ENCODE data around the gene CLCA2.

Gene CLCA2

DNA sequence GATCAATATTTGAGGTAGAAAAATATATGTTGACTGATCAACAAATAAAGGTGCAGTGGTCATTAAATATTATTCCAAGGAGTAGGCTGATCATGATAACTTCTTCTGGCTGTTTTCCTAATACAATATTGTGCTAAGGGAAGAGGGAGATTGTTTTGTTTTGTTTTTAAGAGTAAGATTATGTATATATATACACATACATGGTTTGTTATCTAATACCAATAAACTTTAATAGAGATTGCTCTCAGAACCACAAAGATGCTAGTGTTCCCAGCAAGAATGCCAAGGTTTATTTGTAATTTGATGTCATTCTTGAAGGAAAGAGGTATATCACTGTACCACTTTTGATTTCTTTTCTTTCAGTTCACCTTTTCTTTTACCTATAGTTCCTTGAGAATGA lies 10.1 kb downstream of the CLCA2 start:
- DNase-seq, result no peak

DNA sequence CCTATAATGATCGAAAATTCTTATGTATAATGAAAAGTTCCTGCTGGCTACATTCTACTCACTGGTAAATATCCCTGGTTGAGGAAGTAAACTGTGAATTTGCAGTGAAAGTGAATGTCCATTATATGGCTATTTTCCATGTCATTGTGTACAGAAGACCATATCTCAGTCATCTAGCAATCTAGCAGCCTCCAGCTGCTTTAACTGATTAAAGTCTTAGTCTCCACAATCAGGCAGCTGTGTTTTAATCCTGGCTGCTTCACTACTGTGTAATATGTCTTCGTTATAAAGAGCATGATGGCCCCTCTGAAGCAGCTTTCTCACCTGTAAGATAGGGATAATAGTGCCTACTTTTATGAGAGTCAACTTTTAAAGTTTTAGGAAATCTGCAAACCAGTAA lies 11.4 kb downstream of the CLCA2 start:
- DNase-seq, result no peak

DNA sequence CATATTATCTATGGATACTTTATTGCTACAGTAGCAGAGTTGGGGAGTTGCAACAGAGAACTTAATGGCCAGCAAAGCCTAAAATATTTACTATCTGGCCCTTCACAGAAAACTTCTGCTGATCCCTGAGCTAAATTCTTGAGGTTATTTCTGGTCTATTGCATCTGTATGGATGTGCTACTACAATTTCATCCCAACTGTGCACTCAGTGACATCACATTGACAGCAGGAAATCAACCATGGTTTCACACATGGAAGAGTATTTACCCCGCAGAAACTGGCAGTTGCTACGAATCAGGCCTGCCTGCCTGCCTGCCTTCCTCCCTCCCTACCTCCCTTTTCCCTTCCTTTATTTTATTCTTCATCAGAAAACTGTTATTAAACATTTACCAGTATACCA lies 12.1 kb downstream of the CLCA2 start:
- DNase-seq, result no peak

DNA sequence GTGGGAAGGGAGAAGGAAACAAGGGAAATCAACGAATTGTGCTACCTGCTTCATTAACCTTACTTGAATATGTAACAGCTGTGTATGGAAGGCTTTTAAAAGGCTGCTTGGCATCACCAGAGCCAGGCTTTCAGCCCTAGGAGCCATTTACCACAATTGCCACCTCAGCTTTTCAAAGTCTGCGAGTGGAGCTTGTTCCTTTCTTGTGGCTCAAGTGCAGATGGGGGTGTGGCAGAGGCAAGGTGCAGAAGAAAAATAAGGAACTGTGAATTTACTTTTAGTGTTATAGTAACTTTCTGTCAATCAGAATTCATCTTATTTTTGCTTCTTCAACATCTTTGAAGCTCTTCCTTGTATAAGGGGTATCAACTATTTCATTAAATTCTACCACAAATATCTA lies 17.6 kb downstream of the CLCA2 start:
- no peak for DNase-seq

DNA sequence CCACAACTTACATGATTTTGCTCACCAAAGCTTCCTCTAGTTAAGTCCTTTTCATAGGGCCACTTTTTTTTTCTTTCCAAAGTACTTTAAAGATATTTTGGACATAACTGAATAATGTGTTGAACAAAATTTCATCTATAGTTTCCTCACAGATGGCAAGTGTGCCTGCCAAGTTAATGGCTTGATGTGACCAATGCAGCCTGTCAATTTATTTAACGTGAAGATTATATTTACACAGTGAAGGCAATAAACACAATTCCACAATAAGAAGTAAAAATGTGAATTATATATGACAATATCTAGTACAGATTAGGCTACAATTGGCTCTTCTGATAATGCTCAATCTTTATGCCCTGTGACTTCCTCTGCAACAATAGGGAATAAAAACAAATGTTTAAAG lies 18.0 kb downstream of the CLCA2 start:
- DNase-seq, result no peak

DNA sequence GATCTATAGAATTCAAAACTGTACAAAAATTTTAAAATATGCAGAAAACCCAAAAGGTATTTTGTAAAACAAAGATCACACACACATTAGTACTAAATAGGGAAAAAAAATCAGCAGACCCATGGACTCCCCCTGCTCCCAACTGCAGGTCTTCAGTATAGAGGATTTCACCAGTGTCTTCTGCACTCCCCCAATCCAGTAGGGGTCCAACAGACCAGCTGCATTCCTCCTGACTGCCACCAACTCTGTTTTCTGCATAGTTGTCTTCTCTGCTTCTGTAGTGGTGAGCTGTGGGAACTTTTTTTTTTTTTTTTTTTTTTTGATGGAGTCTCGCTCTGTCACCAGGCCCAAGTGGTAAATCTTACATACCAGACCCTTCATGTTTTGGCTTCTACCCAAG lies 21.9 kb downstream of the CLCA2 start:
- DNase-seq, result no peak

DNA sequence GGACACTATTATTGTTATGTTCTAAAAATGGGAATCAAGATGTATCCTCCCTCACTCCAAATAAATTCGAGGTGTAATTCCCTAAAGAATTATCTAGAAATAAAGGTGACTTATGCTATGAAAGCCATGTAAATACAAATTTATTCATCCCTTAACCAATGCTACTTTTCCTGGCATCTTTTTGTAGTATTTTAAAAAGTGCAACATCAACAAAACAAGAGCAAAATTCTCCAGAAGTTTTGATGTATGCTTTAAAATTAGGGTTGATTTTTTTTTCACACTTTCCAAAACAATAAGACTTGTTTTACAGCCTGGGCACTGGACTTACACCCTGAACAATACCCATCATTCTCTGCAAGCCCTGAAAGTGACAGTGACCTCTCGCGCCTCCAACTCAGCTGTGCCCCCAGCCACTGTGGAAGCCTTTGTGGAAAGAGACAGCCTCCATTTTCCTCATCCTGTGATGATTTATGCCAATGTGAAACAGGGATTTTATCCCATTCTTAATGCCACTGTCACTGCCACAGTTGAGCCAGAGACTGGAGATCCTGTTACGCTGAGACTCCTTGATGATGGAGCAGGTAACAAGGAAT lies 23.3 kb downstream of the CLCA2 start:
- DNase-seq, result no peak

DNA sequence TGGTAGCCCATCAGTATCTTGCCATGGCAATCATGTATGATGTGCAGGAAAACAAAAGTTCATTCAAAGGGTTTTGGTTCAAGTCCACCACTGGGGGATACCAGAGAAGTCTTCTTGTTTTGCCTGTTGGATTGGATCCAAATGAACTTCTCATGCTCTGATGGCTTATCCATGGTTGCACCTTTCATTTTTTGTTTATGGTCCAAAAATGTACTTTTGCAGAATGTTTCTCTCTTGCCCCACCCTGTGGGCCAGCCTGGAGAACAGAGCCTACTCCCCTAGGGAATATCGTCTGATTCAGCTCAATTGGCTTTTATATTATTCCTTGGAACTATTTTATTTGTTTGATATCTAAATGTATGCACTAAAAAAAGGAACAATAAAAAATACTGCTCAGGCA lies 24.7 kb downstream of the CLCA2 start:
- DNase-seq, result no peak

DNA sequence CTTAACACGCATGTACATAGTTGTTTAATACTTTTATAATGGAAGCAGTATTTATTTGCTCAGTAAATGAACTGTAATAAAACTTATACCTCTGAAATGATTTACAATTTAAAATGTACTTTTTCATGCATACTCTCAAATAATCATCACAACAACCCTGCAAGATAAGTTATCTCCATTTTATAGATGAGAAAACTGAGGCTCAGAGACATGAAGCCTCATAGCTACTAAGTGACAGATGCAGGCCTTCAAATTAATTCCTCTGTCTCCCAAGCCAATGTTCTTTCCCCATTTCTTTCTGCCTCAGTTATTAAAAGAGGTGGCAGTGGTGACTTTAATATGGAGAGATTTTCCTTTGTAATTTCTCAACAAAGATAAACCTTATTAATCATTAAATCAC lies 25.1 kb downstream of the CLCA2 start:
- DNase-seq, result no peak

DNA sequence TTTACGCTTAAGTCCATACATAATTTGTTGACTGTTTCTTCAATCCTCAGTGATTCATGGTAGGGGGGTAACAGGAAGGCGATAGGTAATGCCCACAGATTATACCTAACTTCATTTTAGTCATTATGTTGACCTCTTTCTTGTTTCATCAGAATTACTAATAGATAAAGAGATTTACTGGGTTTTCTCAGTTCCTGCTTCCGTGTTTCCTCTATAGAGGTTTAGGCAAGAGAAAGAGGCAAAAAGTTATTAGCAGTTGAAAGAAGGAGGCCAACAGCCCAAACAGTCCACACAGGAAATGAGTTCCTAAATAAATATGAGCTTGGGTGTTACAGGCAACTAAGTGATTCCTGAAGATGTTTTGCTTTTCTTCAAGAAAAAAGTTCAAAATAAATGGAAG lies 26.9 kb downstream of the CLCA2 start:
- no peak for DNase-seq

DNA sequence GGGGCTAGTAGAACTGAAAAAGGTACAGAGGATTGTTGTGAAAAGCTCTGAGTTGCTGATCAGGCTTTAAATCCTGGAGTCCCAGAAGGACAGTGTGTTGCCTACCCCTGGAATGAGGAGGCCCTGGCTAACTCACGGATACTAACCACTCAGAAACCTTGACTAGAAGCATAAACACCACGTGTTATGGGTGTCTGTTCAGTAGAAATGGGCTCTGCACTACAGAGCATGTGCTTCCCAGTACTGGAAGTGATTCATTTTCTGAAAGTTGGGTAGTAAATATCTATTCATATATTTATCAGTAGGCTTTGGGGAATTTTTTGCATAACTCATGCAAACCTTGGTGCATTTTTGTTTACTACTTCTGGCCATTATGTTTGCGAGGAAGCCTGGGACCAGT lies 29.7 kb downstream of the CLCA2 start:
- DNase-seq, result no peak

DNA sequence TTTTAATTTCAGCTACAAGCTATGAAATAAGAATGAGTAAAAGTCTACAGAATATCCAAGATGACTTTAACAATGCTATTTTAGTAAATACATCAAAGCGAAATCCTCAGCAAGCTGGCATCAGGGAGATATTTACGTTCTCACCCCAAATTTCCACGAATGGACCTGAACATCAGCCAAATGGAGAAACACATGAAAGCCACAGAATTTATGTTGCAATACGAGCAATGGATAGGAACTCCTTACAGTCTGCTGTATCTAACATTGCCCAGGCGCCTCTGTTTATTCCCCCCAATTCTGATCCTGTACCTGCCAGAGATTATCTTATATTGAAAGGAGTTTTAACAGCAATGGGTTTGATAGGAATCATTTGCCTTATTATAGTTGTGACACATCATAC lies 31.1 kb downstream of the CLCA2 start:
- DNase-seq, result no peak

DNA sequence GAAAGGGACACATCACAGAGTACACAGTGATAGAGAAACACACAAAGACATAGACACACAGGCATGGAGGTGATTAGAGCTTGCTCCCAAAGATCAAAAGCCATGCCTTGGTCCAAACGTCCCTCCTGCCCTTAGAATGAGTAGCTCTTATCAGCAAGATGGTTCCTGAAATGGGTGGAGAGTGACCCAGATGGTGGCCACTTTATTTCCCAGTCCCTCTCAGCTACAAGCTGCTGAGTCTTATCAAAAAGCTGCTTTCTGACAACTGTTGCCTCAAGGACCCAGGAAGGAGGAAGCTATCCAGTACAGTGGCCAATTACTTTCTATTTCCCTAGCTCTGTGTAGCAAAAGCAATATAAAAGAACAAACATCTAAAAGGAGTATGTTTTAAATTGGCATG lies 37.0 kb downstream of the CLCA2 start:
- DNase-seq, result no peak

DNA sequence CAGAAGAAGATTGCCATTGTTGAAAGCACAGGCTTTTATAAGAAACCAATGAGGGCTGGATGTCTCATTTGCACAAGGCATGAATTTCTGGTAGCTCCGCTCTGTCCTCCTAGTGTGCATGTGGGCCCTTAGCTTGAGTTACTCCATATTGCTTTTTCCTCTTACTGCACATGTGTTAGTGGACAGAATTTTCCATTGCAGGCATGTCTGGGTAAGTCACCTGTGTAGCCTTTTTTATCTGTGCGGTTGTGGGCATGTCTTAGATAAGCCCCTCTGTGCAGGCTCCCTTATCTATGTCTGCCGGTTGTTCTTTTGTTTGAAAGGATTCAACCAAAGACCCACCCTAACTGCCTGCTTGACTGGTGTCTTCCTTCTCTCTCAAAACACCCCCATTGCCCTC lies 37.5 kb downstream of the CLCA2 start:
- no peak for DNase-seq

DNA sequence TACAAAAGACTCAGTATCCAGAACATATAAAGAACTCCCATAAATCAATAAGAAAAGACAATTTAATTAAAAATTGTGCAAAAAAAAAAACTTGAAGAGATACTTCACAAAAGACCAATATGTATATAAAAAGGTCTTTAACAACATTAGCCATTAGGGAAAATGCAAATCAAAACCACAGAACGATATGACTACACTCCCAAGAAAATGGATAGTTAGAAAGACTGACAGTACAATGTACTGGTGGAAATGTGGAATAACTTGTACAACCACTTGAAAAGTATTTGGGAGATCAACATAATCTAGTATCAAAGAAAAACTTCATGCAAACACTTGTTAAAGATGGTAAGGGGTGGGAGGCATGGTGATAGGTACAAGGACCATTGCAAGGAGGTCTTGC lies 40.8 kb downstream of the CLCA2 start:
- DNase-seq, result peak; percentile 10

DNA sequence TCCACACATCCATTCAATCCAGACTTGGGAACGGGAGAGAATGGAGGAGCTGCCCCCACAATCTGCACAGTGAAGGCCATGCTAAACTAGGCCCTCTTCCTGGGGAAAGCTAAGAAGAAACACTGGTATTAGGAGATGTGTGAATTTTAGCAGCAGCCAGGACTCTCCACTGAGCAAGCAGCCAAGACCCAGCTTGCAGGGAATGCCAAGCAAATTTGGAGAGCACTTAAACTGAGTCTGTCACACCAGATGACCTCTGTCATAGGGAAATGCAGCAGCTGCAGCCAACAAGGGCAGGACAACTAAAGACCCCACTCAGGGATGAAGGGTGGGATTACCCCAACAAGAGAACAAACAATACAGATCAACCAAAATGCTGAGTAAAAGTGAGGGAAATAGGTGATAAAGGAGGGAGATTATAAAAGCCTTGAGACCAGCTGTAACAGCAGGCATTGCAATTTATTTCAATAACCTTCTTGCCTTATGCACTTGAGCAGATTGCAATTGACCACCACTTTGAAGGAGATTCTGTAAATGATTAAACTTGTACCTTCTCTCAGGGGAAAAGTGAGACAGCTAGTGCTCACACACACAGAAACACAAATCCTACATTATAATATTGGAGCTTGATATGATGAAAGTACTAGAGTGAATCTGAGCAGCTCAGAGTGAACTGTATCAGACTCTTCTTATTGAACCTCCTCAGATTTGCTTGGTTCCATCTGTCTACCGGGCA lies 42.3 kb downstream of the CLCA2 start:
- no peak for DNase-seq

DNA sequence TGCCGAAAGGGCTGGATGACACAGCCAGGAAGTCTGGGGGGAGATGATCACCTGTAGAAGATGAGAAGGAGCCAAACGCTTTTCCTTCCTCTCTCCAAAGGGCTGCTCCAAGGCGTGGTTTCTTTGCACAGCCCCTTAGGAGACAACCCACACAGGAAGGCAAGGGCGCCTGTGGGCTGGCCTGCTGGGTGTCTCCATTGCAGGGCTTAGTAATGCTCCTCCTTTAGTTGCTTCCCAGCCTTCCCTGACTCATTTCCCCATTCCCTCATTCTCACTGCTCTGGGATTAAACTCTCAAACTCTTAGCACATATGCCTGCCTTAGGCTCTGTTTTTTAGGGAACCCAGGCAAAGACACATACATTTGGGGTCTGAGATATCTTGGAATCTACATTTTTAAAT lies 43.0 kb downstream of the CLCA2 start:
- DNase-seq, result no peak

DNA sequence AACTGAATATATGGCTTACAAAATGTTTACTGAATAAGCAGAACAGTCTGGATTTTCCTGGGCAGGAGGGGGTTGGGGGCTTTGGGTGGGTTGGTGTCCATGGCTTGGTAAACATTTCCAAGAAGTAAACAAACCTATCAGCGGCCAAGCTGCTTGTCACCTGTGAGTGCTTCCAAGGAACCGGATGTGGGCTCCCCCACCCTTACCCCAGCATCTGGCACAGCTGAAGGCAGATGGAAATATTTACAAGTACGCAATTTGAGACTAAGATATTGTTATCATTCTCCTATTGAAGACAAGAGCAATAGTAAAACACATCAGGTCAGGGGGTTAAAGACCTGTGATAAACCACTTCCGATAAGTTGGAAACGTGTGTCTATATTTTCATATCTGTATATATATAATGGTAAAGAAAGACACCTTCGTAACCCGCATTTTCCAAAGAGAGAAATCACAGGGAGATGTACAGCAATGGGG lies 44.6 kb downstream of the CLCA2 start, which contains the start of gene CLCA1:
Gene CLCA1 (plus strand): TSS at position 427 of the 477 bp plus-strand sequence. CDS start 45 bp downstream, at position 472.
- no peak for DNase-seq

DNA sequence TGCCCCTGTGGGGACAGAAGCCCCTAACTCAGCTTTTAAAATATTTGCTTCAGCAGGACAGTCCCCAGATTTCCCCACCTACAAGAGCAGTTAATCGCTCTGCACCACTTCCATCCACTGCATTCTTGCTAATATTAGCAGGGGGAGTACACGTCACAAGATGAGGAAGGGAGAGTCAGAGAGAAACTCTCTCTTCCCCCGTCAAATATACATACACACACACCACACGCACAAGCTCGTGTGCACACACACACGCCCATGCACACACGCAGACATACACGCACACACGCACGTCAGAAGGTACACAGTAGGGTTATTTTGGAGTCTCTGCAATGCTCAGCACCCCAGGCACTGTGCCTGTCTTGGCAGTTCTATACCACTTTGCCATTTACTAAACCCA lies 46.9 kb downstream of the CLCA2 start:
- no peak for DNase-seq

DNA sequence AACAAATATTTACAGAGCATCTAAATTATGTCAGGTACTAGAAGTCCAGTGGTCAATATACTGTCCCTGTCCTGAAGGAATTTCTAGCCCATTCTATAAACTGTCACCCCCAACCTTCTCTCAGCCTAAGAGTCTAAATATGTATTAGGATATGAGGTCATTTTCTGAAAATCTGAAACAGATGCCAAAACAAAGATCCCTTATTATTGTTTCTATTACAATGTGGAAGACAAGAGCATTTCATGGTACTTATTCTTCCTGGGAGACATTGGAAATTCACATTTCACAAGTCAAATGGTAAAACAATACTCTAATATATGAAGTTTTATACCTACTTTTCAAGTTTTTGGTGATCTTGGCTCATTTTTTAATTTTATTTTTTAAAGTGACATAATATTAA lies 47.3 kb downstream of the CLCA2 start:
- DNase-seq, result no peak

DNA sequence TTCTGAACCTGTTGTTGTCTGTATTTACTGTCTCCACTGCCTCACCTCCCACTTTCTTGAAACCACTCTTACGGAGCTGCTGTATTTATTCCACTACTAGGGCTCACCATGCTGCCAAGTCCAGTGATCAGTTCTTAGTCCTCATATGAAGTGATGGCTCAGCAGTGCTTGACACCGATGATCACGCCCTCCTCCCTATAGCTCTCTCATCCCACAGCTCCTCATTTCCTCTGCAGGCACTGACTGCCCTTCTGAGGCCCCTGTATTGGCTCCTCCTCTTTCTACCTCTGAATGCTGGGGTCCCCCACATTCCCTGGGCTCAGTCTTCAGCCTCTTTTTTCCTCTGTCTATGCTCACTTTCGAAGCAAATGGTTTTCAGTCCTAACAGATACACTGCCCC lies 48.2 kb downstream of the CLCA2 start:
- no peak for DNase-seq

DNA sequence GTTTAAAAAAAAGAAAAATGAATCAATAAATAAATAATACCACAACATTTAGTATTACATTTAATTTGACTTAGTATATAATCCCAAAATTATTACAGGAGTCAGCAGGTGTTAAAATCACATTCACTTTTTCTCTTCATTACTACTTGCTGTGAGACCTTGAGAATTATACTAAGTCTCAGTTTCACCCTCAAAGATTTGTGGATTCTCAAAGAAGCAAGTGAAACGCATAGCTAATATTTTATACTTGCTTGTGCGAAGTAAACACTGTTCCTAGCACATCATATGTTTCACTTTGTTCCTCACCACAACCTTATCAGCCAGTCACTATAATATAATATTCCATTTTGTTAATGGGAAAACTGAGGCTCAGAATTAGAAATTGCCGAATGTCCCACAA lies 48.8 kb downstream of the CLCA2 start:
- no peak for DNase-seq

DNA sequence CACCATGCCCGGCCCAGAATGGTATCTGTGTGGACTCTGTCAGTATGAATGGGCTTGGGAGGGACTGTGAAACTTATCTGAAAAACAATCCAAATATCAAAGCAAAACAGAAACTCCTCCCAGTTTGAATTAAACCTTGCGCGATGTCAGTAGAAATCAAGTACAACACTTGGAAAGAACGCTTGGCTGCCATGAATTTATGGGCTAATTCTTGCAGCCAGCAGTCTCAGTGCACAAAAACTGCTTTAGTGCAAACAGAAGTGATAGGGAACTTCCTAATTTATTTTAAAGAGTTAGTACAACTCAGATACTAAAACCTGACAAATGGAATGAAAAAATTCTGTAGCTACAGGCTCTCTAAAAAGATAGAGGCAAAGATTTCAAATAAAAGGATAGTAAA lies 53.3 kb downstream of the CLCA2 start:
- DNase-seq, result no peak

DNA sequence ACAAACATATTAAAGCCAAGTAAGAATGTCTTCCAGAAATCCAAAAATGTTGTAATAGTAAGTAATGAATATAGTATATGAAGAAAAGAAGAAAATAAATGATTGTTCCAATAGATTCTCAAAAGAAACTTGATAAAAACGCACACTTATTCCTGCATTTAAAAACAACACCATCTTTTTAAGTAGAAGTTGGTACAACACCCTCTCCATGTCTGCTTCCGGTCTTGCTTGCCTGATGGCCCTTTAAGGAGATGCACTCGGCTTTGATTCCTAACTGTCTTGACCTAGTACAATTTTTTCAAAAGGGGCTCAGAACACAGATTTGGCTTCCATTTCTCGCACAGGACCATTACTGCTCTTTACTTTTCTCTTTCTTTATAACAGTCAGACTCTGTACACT lies 53.7 kb downstream of the CLCA2 start:
- no peak for DNase-seq
